Ascending aorta (tissue), 2 donors: ENCODE measurements around the gene GPC5. TPM values are rescaled to one million over a fixed set of nuclear protein-coding genes. Genes with fewer than 3 reads are reported as not detected.

Experiments
- DNase-seq, 2 donors: peaks; one replicate each; pipeline ENCODE4 v3.0.0-alpha.2; 2019; ENCODE audit warnings: low spot score in 2 of 2
- H3K27ac ChIP-seq, 2 donors: fragments of 200-600 bp; sonication (generic); one replicate each; pipeline ENCODE4 v1.5.1; 2016 to 2017; ENCODE audit warnings: mild to moderate bottlenecking in 1 of 2
- H3K27me3 ChIP-seq: fragments of 200-600 bp; sonication (generic); one replicate; pipeline ENCODE4 v1.5.1; 2017
- H3K36me3 ChIP-seq, 2 donors: fragments of 200-600 bp; sonication (generic); one replicate each; pipeline ENCODE4 v1.5.1; 2016
- H3K4me1 ChIP-seq, 2 donors: fragments of 200-600 bp; sonication (generic); one replicate each; pipeline ENCODE4 v1.5.1; 2016 to 2017; ENCODE audit warnings: mild to moderate bottlenecking in 1 of 2
- H3K4me3 ChIP-seq, 2 donors: fragments of 200-600 bp; sonication (generic); one replicate each; pipeline ENCODE4 v1.5.1; 2016 to 2017; ENCODE audit warnings: mild to moderate bottlenecking in 1 of 2
- H3K9me3 ChIP-seq, 2 donors: fragments of 200-600 bp; sonication (generic); one replicate each; pipeline ENCODE4 v1.5.1; 2016
- intact Hi-C: fragments of 100-400 bp; cut with DNase I; formaldehyde crosslinking; loops from one replicate; pipeline ENCODE4 v1.15.1; 2023
- total RNA-seq: library from RNA; depleted of rRNA; stranded (reverse); fragments of >200 nt; gene quantifications from one replicate; pipeline ENCODE4 v1.1.0, GENCODE V29; 2016
- TF ChIP-seq, protein P1 (sequence below), 3 experiments: fragments of 200-600 bp in 2 of 3; fragments of 450-650 bp in 1 of 3; sonication (generic) in 2 of 3; IDR thresholded peaks; one replicate each; pipeline ENCODE4 v1.5.1; 2016 to 2019; ENCODE audit warnings: antibody characterized with exemption in 3 of 3, mild to moderate bottlenecking in 1 of 3, moderate library complexity in 1 of 3

Gene GPC5
- total RNA-seq, 1 donor from 2014 or later, result not detected

DNA sequence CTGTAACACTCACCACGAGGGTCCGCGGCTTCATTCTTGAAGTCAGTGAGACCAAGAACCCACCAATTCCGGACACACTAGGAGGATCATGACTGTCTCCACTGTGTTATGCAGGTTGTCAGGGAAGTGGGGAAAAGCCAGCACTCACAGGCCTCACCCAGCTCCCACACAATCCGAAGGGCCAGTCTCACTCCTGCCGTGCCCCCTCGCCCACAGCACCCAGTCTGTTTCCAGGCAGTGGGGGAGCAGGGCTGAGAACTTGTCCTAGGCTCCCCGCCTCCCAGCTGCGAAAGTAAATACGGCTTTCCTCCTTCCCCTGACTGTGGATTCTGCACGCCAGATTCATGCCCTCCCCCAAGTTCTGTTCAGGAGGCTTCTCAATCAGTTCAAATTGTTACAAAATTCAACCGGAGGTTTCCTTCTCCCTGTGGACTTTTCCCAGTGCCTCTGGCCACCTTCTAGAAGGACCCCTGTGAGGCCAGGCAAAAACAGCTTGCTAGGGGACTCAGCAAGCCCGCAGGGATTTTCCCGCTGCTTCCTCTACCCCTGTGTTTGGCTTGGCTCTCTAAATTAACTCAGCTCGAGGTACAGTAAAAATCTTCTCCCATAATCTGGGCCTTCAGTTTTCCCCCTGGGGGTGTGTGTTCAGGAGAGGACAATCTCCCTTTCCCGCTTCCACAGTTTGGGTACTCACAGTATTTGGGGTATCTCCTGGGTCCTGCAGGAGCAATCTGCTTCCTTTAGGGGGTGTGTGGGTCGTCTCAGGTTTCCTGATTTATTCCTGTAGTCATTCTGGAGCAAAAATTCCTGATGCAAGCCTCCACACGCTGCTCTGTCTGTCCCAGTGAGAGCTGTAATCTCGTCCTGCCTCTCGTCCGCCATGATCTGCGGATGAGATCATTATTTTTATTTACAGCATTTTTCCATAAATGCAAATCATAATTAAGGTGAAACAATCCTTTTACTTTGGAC is 899.8 kb downstream of the GPC5 start:
- Histone ChIP-seq H3K4me1 (no peaks in the 10 kb centered on the region), H3K27ac (no peak overlapping the region), H3K4me3 (no peak overlapping the region), H3K27me3 (no peaks in the 10 kb centered on the region), H3K9me3 (no peaks in the 10 kb centered on the region), H3K36me3 (no peaks in the 10 kb centered on the region)
- intact Hi-C loops, result no loop called here
- no peak for DNase-seq
- TF ChIP-seq, protein P1, sequence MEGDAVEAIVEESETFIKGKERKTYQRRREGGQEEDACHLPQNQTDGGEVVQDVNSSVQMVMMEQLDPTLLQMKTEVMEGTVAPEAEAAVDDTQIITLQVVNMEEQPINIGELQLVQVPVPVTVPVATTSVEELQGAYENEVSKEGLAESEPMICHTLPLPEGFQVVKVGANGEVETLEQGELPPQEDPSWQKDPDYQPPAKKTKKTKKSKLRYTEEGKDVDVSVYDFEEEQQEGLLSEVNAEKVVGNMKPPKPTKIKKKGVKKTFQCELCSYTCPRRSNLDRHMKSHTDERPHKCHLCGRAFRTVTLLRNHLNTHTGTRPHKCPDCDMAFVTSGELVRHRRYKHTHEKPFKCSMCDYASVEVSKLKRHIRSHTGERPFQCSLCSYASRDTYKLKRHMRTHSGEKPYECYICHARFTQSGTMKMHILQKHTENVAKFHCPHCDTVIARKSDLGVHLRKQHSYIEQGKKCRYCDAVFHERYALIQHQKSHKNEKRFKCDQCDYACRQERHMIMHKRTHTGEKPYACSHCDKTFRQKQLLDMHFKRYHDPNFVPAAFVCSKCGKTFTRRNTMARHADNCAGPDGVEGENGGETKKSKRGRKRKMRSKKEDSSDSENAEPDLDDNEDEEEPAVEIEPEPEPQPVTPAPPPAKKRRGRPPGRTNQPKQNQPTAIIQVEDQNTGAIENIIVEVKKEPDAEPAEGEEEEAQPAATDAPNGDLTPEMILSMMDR (IDR thresholded peaks at IDR 0.05), result no peak

DNA sequence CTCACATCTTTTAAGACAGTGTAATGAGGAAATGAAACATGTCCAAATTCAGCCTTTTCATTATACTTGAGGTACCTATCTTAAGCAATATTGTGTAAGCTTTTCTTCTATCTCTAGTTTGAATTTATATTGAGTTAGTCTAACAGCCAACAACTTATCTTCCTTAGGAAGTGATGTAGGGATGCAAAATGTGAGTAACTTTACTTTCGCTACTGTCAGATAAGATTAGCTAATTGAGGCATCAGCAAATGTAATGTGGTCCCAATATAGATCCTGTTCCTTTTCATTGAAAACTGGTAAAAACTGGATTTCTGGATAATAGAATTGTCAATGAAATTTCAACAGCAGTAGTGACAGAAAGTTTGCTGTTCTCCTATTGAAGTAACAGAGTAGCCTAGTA is 902.2 kb downstream of the GPC5 start:
- Histone ChIP-seq H3K4me1 (no peaks in the 10 kb centered on the region), H3K9me3 (no peaks in the 10 kb centered on the region), H3K27ac (no peak overlapping the region), H3K36me3 (no peaks in the 10 kb centered on the region), H3K4me3 (no peak overlapping the region), H3K27me3 (no peaks in the 10 kb centered on the region)
- TF ChIP-seq, protein P1 (IDR thresholded peaks at IDR 0.05), result no peak
- intact Hi-C loops, result no loop called here
- no peak for DNase-seq

DNA sequence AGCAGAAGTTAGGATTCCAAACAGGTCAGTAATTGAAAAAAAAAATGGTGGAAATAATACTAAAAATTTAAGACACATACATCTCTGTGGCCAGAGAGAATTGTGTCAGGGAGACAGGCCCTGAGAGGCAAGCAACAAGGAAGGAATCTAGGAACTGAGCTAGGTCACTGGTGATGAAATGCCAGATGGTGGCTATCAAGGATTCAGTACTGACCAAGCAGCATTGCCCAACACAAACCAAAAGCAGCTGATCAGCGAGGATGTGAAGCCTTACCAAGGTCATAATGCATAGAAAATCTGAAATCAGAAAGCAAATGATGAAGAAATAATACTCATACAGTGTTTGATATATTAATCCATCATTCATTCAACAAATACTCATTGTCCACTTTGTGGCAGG is 905.0 kb downstream of the GPC5 start:
- Histone ChIP-seq H3K4me3 (no peak overlapping the region), H3K27me3 (no peaks in the 10 kb centered on the region), H3K9me3 (no peaks in the 10 kb centered on the region), H3K36me3 (no peaks in the 10 kb centered on the region), H3K27ac (no peak overlapping the region), H3K4me1 (no peaks in the 10 kb centered on the region)
- TF ChIP-seq, protein P1 (IDR thresholded peaks at IDR 0.05), result no peak
- intact Hi-C loops, result no loop called here
- no peak for DNase-seq

DNA sequence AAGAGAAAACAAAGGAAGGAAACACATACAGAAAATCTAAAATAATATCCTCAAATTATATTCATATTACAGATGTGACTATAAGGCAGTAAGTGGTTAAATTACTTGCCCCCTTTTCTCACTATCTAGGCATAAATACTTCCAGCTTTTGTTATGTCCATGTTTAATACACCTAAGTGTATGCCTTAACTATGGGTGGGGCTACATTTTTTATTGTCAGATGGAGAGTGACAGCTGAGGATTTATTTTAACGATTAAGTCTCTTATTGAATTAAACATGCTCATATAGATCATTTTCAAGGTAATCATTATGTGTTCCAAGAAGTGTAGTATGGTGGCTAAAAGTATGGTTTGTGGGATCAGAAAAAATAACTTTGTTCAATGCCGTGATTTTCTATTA is 909.3 kb downstream of the GPC5 start:
- TF ChIP-seq, protein P1 (IDR thresholded peaks at IDR 0.05), result no peak
- no peak overlapping the region for H3K4me3 ChIP-seq
- H3K9me3 ChIP-seq, result no peaks in the 10 kb centered on the region
- intact Hi-C loops, result no loop called here
- H3K4me1 ChIP-seq, result no peaks in the 10 kb centered on the region
- DNase-seq, result no peak
- H3K36me3 ChIP-seq, result no peaks in the 10 kb centered on the region
- no peaks in the 10 kb centered on the region for H3K27me3 ChIP-seq
- H3K27ac ChIP-seq, result no peak overlapping the region

DNA sequence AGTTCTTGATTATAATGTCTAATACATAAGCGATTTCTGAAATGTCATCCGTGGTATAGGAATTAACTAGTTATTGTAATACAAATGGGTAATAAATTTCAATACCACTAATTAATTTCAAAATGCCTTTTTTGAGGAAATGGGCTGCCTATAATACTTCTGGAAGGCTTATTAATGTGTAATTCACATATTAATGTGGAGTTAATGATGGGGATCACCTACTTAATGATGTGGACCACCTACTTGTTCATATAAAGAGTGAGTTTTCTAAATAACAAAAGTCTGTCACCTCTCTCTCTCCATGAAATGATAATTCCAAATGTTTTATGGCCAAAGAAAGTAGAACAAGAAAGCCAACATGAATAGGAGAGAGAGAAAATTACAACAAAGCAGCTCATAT is 914.4 kb downstream of the GPC5 start:
- Histone ChIP-seq H3K4me3 (no peak overlapping the region), H3K27ac (no peak overlapping the region), H3K36me3 (no peaks in the 10 kb centered on the region), H3K9me3 (no peaks in the 10 kb centered on the region), H3K4me1 (no peaks in the 10 kb centered on the region), H3K27me3 (no peaks in the 10 kb centered on the region)
- intact Hi-C loops, result no loop called here
- TF ChIP-seq, protein P1 (IDR thresholded peaks at IDR 0.05), result no peak
- DNase-seq, result no peak
